H1 (cell line): ENCODE measurements around the gene OR5J2. TPM values are rescaled to one million over a fixed set of nuclear protein-coding genes. Genes with fewer than 3 reads are reported as not detected.

Experiments
- CTCF ChIA-PET: fragments of 300-600 bp; sonication (Branson Sonifier 250); formaldehyde crosslinking; loops from one replicate; lab custom pipeline; 2021; ENCODE audit not compliant: partially characterized antibody; lab: Charles Lee
- POLR2A ChIA-PET: fragments of 300-600 bp; sonication (Branson Sonifier 250); formaldehyde crosslinking; loops from one replicate; lab custom pipeline; 2021; ENCODE audit warnings: inconsistent platforms; ENCODE audit not compliant: partially characterized antibody; lab: Charles Lee
- DNase-seq, 2 experiments: peaks; one replicate each; pipeline versions ENCODE4 v3.0.0 to v3.0.0-alpha.2; 2010 to 2022; ENCODE audit warnings: low spot score in 2 of 2, low read depth in 1 of 2, mixed read lengths in 1 of 2
- FAIRE-seq: peaks from 2 replicates; lab custom pipeline; 2011; peaks lifted over from hg19 to GRCh38; lab: Jason Lieb, UNC
- H2AFZ ChIP-seq: 2 replicates; pipeline ENCODE4 v1.8.1; 2012; ENCODE audit warnings: low read length, inconsistent platforms
- H2AK5ac ChIP-seq: 2 replicates; pipeline ENCODE4 v1.6.1; 2013; ENCODE audit warnings: low read depth, low read length
- H2BK120ac ChIP-seq: replicated peaks from 2 replicates; pipeline ENCODE3; 2013; ENCODE audit warnings: low read depth, low read length, inconsistent platforms
- H2BK12ac ChIP-seq: 2 replicates; pipeline ENCODE4 v1.6.1; 2013; ENCODE audit warnings: low read depth, low read length
- H2BK15ac ChIP-seq: 2 replicates; pipeline ENCODE4 v1.6.1; 2013; ENCODE audit warnings: low read length
- H2BK20ac ChIP-seq: 2 replicates; pipeline ENCODE4 v1.6.1; 2013; ENCODE audit warnings: low read length
- H2BK5ac ChIP-seq: 2 replicates; pipeline ENCODE4 v1.6.1; 2013; ENCODE audit warnings: low read depth, low read length
- H3K14ac ChIP-seq: 2 replicates; pipeline ENCODE4 v1.6.1; 2013; ENCODE audit warnings: inconsistent platforms; ENCODE audit not compliant: insufficient read length
- H3K18ac ChIP-seq: 2 replicates; pipeline ENCODE4 v1.6.1; 2013; ENCODE audit warnings: low read length; ENCODE audit errors: extremely low read depth
- H3K23ac ChIP-seq: 2 replicates; pipeline ENCODE4 v1.6.1; 2013; ENCODE audit warnings: inconsistent platforms; ENCODE audit not compliant: insufficient read length
- H3K23me2 ChIP-seq: 2 replicates; pipeline ENCODE4 v1.6.1; 2013; ENCODE audit warnings: low read depth, low read length
- H3K27ac ChIP-seq: 2 replicates; pipeline ENCODE4 v1.6.1; 2011; ENCODE audit warnings: low read depth, low read length, inconsistent platforms
- H3K27me3 ChIP-seq, 4 experiments: replicated peaks in 1 of 4; 1 replicate in 1 of 4; 2 replicates in 3 of 4; pipeline versions ENCODE4 v1.6.1 to v1.8.1; 2011 to 2013; ENCODE audit warnings: low read length in 3 of 4, mild to moderate bottlenecking in 3 of 4, inconsistent platforms in 2 of 4, mixed read lengths in 2 of 4, moderate library complexity in 1 of 4; ENCODE audit not compliant: control insufficient read depth in 3 of 4, insufficient read depth in 3 of 4; ENCODE audit errors: extremely low read depth in 1 of 4
- H3K36me3 ChIP-seq, 4 experiments: 2 replicates each; pipeline versions ENCODE4 v1.6.1 to v1.8.1; 2011 to 2013; ENCODE audit warnings: mild to moderate bottlenecking in 4 of 4, low read length in 3 of 4, moderate library complexity in 2 of 4, control low read depth in 1 of 4, inconsistent platforms in 1 of 4; ENCODE audit not compliant: insufficient read depth in 4 of 4, control insufficient read depth in 2 of 4
- H3K4ac ChIP-seq: replicated peaks from 2 replicates; pipeline ENCODE3; 2013; ENCODE audit warnings: low read length, low read depth, mixed read lengths, inconsistent platforms; ENCODE audit not compliant: insufficient read length
- H3K4me1 ChIP-seq, 4 experiments: replicated peaks in 1 of 4; 1 replicate in 1 of 4; 2 replicates in 3 of 4; pipeline versions ENCODE4 v1.6.1 to v1.8.1; 2011 to 2013; ENCODE audit warnings: low read length in 3 of 4, inconsistent platforms in 2 of 4, mixed read lengths in 1 of 4; ENCODE audit not compliant: insufficient read depth in 4 of 4, control insufficient read depth in 3 of 4
- H3K4me2 ChIP-seq, 2 experiments: 2 replicates each; pipeline versions ENCODE4 v1.6.1 to v1.8.1; 2011 to 2013; ENCODE audit warnings: low read depth in 2 of 2, low read length in 2 of 2, control low read depth in 1 of 2, inconsistent platforms in 1 of 2, mild to moderate bottlenecking in 1 of 2; ENCODE audit not compliant: insufficient read depth in 1 of 2
- H3K4me3 ChIP-seq, 4 experiments: fragments of 200-600, 300-600 bp in 1 of 4; sonication (generic), shearing (Covaris generic), sonication (Bioruptor Twin) in 1 of 4; 2 replicates each; pipeline versions ENCODE4 v1.5.1 to v1.8.1; 2011 to 2016; ENCODE audit warnings: low read length in 4 of 4, low read depth in 3 of 4, control low read depth in 2 of 4, inconsistent platforms in 2 of 4, mild to moderate bottlenecking in 2 of 4, mixed read lengths in 1 of 4, moderate library complexity in 1 of 4; ENCODE audit not compliant: insufficient read depth in 2 of 4; ENCODE audit errors: extremely low read depth in 1 of 4
- H3K56ac ChIP-seq: replicated peaks from 2 replicates; pipeline ENCODE3; 2013; ENCODE audit warnings: low read depth, mild to moderate bottlenecking, mixed read lengths, low read length, inconsistent platforms; ENCODE audit not compliant: insufficient read length
- H3K79me1 ChIP-seq: 2 replicates; pipeline ENCODE4 v1.6.1; 2013; ENCODE audit warnings: low read depth, low read length, control low read depth
- H3K79me2 ChIP-seq, 2 experiments: 2 replicates each; pipeline versions ENCODE4 v1.6.1 to v1.8.1; 2012 to 2013; ENCODE audit warnings: low read length in 2 of 2, mild to moderate bottlenecking in 2 of 2, inconsistent platforms in 1 of 2; ENCODE audit not compliant: insufficient read depth in 2 of 2, control insufficient read depth in 1 of 2
- H3K9ac ChIP-seq, 4 experiments: replicated peaks in 1 of 4; 1 replicate in 1 of 4; 2 replicates in 3 of 4; pipeline versions ENCODE4 v1.6.1 to v1.8.1; 2011 to 2013; ENCODE audit warnings: low read depth in 3 of 4, low read length in 3 of 4, control low read depth in 2 of 4, mild to moderate bottlenecking in 2 of 4, moderate library complexity in 2 of 4, inconsistent platforms in 1 of 4; ENCODE audit errors: extremely low read depth in 1 of 4
- H3K9me3 ChIP-seq, 2 experiments: 2 replicates each; pipeline versions ENCODE4 v1.6.1 to v1.8.1; 2012 to 2013; ENCODE audit warnings: mild to moderate bottlenecking in 2 of 2, moderate library complexity in 2 of 2, control low read depth in 1 of 2, inconsistent platforms in 1 of 2, low read depth in 1 of 2, low read length in 1 of 2, mixed read lengths in 1 of 2; ENCODE audit not compliant: insufficient read depth in 2 of 2
- H4K20me1 ChIP-seq, 2 experiments: replicated peaks in 1 of 2; 2 replicates each; pipeline versions ENCODE3 to v1.8.1; 2011 to 2013; ENCODE audit warnings: inconsistent platforms in 2 of 2, low read length in 2 of 2, mild to moderate bottlenecking in 1 of 2; ENCODE audit not compliant: insufficient read depth in 2 of 2, control insufficient read depth in 1 of 2
- H4K5ac ChIP-seq: 2 replicates; pipeline ENCODE4 v1.6.1; 2013; ENCODE audit warnings: low read length, low read depth, mixed read lengths, inconsistent platforms; ENCODE audit not compliant: insufficient read length
- H4K8ac ChIP-seq: 2 replicates; pipeline ENCODE4 v1.8.0; 2013; ENCODE audit warnings: mild to moderate bottlenecking, moderate library complexity, low read length, inconsistent platforms; ENCODE audit not compliant: insufficient read depth; ENCODE audit errors: extremely low read depth
- H4K91ac ChIP-seq: replicated peaks from 2 replicates; pipeline ENCODE3; 2013; ENCODE audit warnings: low read length, mixed read lengths, inconsistent platforms; ENCODE audit not compliant: insufficient read length
- EGR1 ChIP-seq: IDR thresholded peaks from 2 replicates; pipeline ENCODE4 v1.6.1; 2011; ENCODE audit warnings: low read depth, low read length, borderline replicate concordance
- NANOG ChIP-seq: IDR thresholded peaks from 2 replicates; pipeline ENCODE4 v1.6.1; 2011; ENCODE audit warnings: low read length, low read depth, mild to moderate bottlenecking, inconsistent platforms; ENCODE audit not compliant: insufficient read depth, poor library complexity, severe bottlenecking
- PHF8 ChIP-seq: fragments of 200-600 bp; sonication (generic); conservative IDR thresholded peaks from 2 replicates; pipeline ENCODE4 v1.7.1; 2012; ENCODE audit warnings: low read depth, mild to moderate bottlenecking, inconsistent platforms, low read length, moderate library complexity
- RFX5 ChIP-seq: IDR thresholded peaks from 2 replicates; pipeline ENCODE4 v1.6.1; 2011; ENCODE audit warnings: low read depth, low read length, improper control_type of control experiment, borderline replicate concordance
- SAP30 ChIP-seq: fragments of 300-600 bp; sonication (generic); IDR thresholded peaks from 2 replicates; pipeline ENCODE4 v1.7.1; 2012; ENCODE audit warnings: low read length, moderate library complexity, mild to moderate bottlenecking, inconsistent platforms; ENCODE audit not compliant: insufficient read depth, insufficient replicate concordance
- SIN3A ChIP-seq, 2 experiments: IDR thresholded peaks in 1 of 2; conservative IDR thresholded peaks in 1 of 2; 2 replicates each; pipeline ENCODE4 v1.6.1; 2011 to 2012; ENCODE audit warnings: low read length in 2 of 2, improper control_type of control experiment in 1 of 2, low read depth in 1 of 2, mild to moderate bottlenecking in 1 of 2
- SP4 ChIP-seq: IDR thresholded peaks from 2 replicates; pipeline ENCODE4 v1.6.1; 2012; ENCODE audit warnings: low read length, inconsistent platforms
- TAF7 ChIP-seq: optimal IDR thresholded peaks from 2 replicates; pipeline ENCODE3; 2011; ENCODE audit warnings: low read depth, mild to moderate bottlenecking, inconsistent platforms, low read length, moderate library complexity, borderline replicate concordance
- USF2 ChIP-seq: IDR thresholded peaks from 2 replicates; pipeline ENCODE4 v1.6.1; 2011; ENCODE audit warnings: low read length, improper control_type of control experiment
- polyA plus RNA-seq, 7 experiments: library from polyadenylated mRNA; depleted of rRNA in 3 of 7; stranded (reverse) in 5 of 7; unstranded in 2 of 7; fragments of >200 nt in 5 of 7; fragments of 200-250 nt in 2 of 7; gene quantifications; 1 replicate in 5 of 7; 2 replicates in 1 of 7; 4 replicates in 1 of 7; pipeline versions ENCODE4 v1.2.1 to v1.2.3, GENCODE V29; 2011 to 2013; ENCODE audit warnings: missing spikeins in 2 of 7, mixed read lengths in 2 of 7
- total RNA-seq: library from RNA; stranded (reverse); fragmentation: NEBNext Ultra II Directional; extraction: Animal tissue kit (Norgen Biotek cat#: 25700); gene quantifications from 2 replicates; pipeline ENCODE4 v1.2.1, GENCODE V29; 2021

The OR5J2 gene
- total and polyA plus RNA-seq, 2 of the 8 experiments (the other 6 are each of a cell fraction or from before 2014, with no cell fraction given): not detected

DNA sequence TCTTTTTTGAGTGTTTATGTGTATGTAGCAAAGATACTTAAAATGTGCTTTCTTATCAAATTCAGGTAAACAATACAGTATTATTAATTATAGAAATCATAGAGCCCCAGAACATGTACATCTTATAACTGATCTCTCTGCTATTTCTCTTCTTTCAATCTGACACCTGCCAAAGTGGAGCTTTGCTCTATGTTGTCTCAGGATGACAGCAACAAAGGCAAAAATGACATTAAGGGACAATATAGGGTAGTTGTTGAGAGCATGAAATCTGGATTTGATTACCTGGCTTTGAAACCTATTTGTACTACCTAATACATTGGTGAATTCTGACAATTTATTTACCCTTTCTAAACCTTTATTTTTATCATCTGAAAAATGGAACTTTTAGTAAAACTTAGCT is 7.0 kb downstream of the OR5J2 start:
- DNase-seq: no peak
- no peaks in the 10 kb centered on the region for H3K36me3 ChIP-seq
- no peak overlapping the region for H3K27ac ChIP-seq
- no peaks in the 10 kb centered on the region for H3K4me1 ChIP-seq
- H3K9me3 ChIP-seq: peaks cover 7% of the 10 kb centered on the region in 2 experiments; a peak in 3 of 4 replicates
- no peak overlapping the region for H3K14ac ChIP-seq
- no peak overlapping the region for H2BK120ac ChIP-seq
- POLR2A ChIA-PET: no interaction called here
- no peaks in the 10 kb centered on the region for H3K23me2 ChIP-seq
- H3K27me3 ChIP-seq: no peaks in the 10 kb centered on the region
- no peak overlapping the region for H4K91ac ChIP-seq
- TF ChIP-seq USF2 (no peak), EGR1 (no peak), TAF7 (no peak), NANOG (no peak), SP4 (no peak), PHF8 (no peak), SIN3A (conservative IDR thresholded peaks at IDR 0.05 in 1 of 2, IDR thresholded peaks at IDR 0.05 in 1 of 2; ENCODE audit: low read depth in 1 of 2, low read length in 2 of 2) (no peak), RFX5 (no peak), SAP30 (no peak)
- no peak overlapping the region for H2AK5ac ChIP-seq
- H2BK5ac ChIP-seq: no peak overlapping the region
- H3K9ac ChIP-seq: no peak overlapping the region
- H2BK12ac ChIP-seq: no peak overlapping the region
- H3K18ac ChIP-seq: no peak overlapping the region
- H4K8ac ChIP-seq: no peak overlapping the region
- no peak overlapping the region for H2AFZ ChIP-seq
- H3K4me2 ChIP-seq: no peak overlapping the region
- H2BK20ac ChIP-seq: no peak overlapping the region
- H2BK15ac ChIP-seq: no peak overlapping the region
- no peak overlapping the region for H4K5ac ChIP-seq
- CTCF ChIA-PET: no interaction called here
- no peaks in the 10 kb centered on the region for H3K79me2 ChIP-seq
- no peaks in the 10 kb centered on the region for H3K79me1 ChIP-seq
- FAIRE-seq: no peak
- H3K4ac ChIP-seq: no peak overlapping the region
- no peak overlapping the region for H3K23ac ChIP-seq
- H3K4me3 ChIP-seq: no peak overlapping the region
- no peak overlapping the region for H3K56ac ChIP-seq
- no peaks in the 10 kb centered on the region for H4K20me1 ChIP-seq
